GM18505 (cell line): ENCODE data around the gene POLR2J3.
"Not testable (repeated sequence)": the region's sequence is repeated elsewhere in the genome, so short reads cannot be mapped to it uniquely, and the experiment has no call there.

Source experiments
- ATAC-seq: cut with Tn5 transposase; IDR thresholded peaks from one replicate; pipeline ENCODE4 v1.9.1; 2021; ENCODE audit not compliant: unreplicated experiment

The POLR2J3 gene

GRCh38 chr7:102527182-102527581, 45.2 kb downstream of the POLR2J3 start:
- ATAC-seq = not testable (repeated sequence)

GRCh38 chr7:102524803-102525202, 47.6 kb downstream of the POLR2J3 start:
- not testable (repeated sequence) for ATAC-seq

- not testable (repeated sequence) for ATAC-seq
Observed at GRCh38 chr7:102520797-102521196, 51.6 kb downstream of the POLR2J3 start.

DNA sequence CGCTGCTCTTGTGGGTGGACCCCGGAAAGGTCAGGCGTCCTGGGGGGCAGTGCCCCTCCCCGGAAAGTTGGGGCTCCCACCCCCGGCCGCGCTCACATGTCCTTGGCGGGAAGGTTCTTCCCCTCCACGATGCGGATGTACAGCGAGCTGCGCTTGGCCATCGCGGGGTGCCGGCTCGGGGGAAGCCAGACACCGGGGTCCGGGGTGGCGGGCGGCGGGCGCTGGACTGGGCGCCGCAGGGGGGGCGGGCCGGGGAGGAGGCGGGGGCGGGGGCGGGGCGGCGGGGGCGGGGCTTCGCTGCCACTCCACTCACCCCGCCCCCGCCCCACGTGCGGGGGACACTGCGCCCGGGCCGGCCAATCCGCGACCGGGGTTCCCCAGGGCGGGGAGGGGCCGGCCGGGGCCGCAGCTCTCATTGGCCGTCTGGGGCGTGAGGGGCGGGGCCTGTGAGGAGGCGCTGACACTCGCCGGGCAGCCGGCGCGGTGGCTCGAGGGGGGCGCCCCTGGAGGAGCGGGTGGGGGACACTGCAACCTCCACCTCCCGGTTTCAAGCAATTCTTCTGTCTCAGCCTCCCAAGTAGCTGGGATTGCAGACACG, 54.7 kb downstream of the POLR2J3 start, which contains the start of gene RASA4B:
RASA4B (minus strand) TSS at position 228 of the 598 bp plus-strand sequence; CDS start at position 161, 67 bp downstream.
- ATAC-seq = peak; percentile 79
